ENCODE results near the gene TNFRSF8. TPM values are rescaled to one million over a fixed set of nuclear protein-coding genes. Genes with fewer than 3 reads are reported as not detected.
A peak's percentile ranks its signal among the peaks of the same experiment; 100 is the strongest.

The TNFRSF8 gene
- total RNA-seq, 1 donor from 2014 or later = not detected

DNA sequence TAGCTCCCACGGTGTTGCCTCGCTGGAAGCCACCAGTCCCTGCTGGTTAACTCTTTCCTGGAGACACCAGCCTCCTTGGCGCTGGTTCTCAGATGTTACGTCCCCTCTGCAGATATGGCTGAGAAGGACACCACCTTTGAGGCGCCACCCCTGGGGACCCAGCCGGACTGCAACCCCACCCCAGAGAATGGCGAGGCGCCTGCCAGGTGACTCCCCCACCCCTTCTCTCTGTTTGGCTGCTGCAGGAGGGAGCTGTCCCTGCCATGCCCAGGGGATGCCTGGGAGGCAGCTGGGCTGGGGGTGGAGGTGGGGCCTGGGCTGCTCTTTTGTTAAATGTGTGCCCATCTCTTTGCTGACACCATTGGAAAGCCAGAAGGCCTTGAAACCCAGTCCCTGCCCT lies 60.1 kb downstream of the TNFRSF8 start:
- TF ChIP-seq CTCF (conservative IDR thresholded peaks at IDR 0.05) = no peak
- H3K9me3 Mint-ChIP-seq = no peaks in the 10 kb centered on the region
- peaks cover 9% of the 10 kb centered on the region for H3K27me3 Mint-ChIP-seq (ENCODE audit: low read depth)
- no peak for DNase-seq (ENCODE audit: low read depth, low spot score)
- no peak overlapping the region for H3K4me3 Mint-ChIP-seq
- H3K36me3 Mint-ChIP-seq (ENCODE audit: low read depth) = no peaks in the 10 kb centered on the region
- H3K27ac Mint-ChIP-seq (ENCODE audit: unreplicated experiment) = no peak overlapping the region
- peaks cover 3% of the 10 kb centered on the region for H3K4me1 Mint-ChIP-seq

DNA sequence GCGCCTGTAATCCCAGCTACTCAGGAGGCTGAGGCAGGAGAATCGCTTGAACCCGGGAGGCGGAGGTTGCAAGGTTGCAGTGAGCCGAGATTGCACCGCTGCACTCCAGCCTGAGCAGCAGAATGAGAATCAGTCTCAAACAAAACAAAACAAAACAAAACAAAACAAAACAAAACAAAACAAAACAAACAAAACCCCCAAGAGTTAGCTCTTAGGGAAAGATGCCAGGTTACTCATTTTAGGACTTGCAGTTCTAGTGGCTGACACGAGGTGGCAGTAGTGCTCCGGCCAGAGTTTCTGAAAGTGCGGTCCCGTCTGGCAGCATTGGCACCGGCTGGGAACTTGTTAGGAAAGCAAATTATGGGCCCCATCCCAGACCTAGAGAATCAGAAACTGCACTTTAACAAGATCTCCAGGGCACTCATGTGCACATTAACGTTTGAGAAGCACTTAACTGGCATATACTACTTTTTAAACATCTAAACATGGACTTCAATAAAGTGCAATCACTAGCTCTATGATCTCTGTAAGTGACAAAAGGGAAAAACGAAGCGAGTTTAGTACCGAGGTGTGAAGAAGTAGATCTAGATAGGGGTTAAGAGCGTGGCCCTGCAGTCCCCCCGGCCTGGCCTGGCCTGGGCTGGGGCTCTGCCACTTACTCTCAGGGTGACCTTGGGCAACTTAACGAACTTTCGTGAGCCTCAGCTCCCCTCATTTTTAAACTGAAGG lies 61.8 kb downstream of the TNFRSF8 start:
- no peak overlapping the region for H3K27ac Mint-ChIP-seq (ENCODE audit: unreplicated experiment)
- peaks cover 9% of the 10 kb centered on the region for H3K27me3 Mint-ChIP-seq (ENCODE audit: low read depth)
- peaks cover 3% of the 10 kb centered on the region for H3K4me1 Mint-ChIP-seq
- peak; percentile 84 for DNase-seq (ENCODE audit: low read depth, low spot score)
- TF ChIP-seq CTCF (conservative IDR thresholded peaks at IDR 0.05) = peak; percentile 98
- H3K36me3 Mint-ChIP-seq (ENCODE audit: low read depth) = no peaks in the 10 kb centered on the region
- H3K9me3 Mint-ChIP-seq = no peaks in the 10 kb centered on the region
- H3K4me3 Mint-ChIP-seq = no peak overlapping the region

DNA sequence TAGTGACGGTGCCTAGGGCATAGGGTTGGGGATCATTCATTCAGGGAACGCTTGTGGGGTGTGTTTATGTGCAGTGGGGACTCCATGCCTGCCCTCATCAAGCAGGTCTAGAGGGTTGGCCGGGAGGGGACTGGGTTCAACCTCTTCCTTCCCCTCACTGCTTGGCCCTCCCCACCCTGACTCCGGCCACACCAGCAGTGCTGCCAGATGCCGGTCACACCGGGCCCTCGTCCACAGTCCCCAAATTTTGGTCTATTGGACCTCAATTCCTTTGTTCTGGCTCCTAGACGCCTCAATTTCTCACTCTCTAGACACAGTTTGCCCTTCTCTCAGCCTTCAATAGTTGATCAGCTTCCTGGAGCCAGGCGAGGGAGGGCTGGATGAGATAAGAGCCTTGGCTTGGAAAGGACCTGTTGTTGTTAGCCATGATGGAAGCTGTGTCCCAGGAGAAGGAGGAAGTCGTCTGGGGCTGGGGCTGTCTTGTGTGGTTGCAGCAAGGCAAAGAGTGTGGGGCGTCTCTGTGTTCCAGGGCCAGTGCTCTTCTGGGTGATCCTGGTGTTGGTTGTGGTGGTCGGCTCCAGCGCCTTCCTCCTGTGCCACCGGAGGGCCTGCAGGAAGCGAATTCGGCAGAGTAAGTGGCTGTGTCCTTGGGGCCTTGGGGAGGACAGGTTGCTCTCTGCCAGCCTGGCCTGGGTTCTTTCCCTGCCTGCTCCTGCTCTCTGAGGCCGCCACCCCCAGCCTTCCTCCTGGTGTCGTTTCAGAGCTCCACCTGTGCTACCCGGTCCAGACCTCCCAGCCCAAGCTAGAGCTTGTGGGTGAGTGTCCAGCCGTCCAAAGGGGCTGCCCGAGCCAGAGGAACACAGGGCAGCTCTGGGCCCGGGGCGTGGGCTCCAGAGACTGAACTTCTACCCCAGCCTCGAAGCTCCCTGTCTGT lies 62.6 kb downstream of the TNFRSF8 start:
- Mint-ChIP-seq H3K4me1 (peaks cover 3% of the 10 kb centered on the region), H3K27ac (ENCODE audit: unreplicated experiment) (no peak overlapping the region), H3K27me3 (ENCODE audit: low read depth) (peaks cover 2% of the 10 kb centered on the region), H3K36me3 (ENCODE audit: low read depth) (no peaks in the 10 kb centered on the region), H3K9me3 (no peaks in the 10 kb centered on the region), H3K4me3 (no peak overlapping the region)
- no peak for DNase-seq (ENCODE audit: low read depth, low spot score)
- no peak for TF ChIP-seq CTCF (conservative IDR thresholded peaks at IDR 0.05)

GRCh38 chr1:12126781-12127180 lies 63.7 kb downstream of the TNFRSF8 start:
- H3K4me3 Mint-ChIP-seq = no peak overlapping the region
- no peaks in the 10 kb centered on the region for H3K36me3 Mint-ChIP-seq (ENCODE audit: low read depth)
- no peak overlapping the region for H3K27ac Mint-ChIP-seq (ENCODE audit: unreplicated experiment)
- no peak for TF ChIP-seq CTCF (conservative IDR thresholded peaks at IDR 0.05)
- H3K4me1 Mint-ChIP-seq = peaks cover 3% of the 10 kb centered on the region
- no peaks in the 10 kb centered on the region for H3K27me3 Mint-ChIP-seq (ENCODE audit: low read depth)
- no peak for DNase-seq (ENCODE audit: low read depth, low spot score)
- no peaks in the 10 kb centered on the region for H3K9me3 Mint-ChIP-seq

DNA sequence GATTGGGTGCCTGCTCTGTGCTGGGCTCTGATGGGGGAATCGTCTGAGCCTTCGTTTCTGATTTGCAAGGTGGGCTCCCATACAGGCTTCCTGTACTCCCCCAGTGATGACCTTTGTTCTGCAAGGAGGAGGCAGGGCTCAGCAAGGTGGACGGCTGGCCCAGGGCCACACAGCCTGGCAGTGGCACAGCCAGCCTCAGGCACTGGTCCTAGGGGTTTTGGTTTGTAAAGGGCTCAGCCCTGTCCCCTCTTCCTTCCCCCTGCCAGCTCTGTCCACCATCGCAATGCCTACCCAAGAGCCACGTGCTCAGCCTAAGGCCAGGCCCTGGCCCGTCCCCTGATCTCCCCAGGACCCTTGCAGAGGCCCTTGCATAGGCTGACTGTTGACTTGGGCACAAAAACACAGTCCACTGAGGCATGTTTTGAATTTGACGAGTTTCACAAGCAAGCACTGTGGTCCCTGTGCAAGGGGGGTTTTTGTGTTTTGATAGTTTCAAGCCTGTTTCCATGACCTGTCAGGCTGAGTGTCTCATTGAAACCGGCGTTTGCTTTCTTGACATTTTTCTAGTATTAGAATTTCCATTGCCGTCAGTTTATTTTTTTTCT lies 64.2 kb downstream of the TNFRSF8 start:
- DNase-seq (ENCODE audit: low read depth, low spot score) = no peak
- Mint-ChIP-seq H3K4me3 (no peak overlapping the region), H3K9me3 (no peaks in the 10 kb centered on the region), H3K27ac (ENCODE audit: unreplicated experiment) (no peak overlapping the region), H3K27me3 (ENCODE audit: low read depth) (no peaks in the 10 kb centered on the region), H3K4me1 (peaks cover 3% of the 10 kb centered on the region), H3K36me3 (ENCODE audit: low read depth) (no peaks in the 10 kb centered on the region)
- no peak for TF ChIP-seq CTCF (conservative IDR thresholded peaks at IDR 0.05)
